ENCODE data around the gene KLK11.

Gene KLK11

DNA sequence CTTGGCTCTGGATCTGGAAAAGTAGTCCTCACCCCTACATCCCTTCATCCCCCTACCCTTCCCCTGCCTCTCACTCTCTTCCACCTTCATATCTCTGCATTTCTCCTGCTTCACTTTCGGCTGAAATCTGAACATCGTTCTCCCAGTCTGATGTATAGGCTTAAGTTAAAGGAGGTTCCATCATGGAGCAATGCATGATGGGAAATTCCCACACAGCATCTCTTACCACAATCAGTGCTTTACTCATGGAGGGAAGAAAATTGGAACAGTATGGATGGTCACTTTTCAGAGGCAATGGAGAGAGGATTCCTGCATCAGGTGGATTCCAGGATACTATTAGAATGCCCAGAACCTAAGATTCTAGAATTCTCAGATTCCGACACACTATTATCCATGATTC lies 18.9 kb downstream of the KLK11 start:
- Histone ChIP-seq H3K9me3 (ENCODE audit: insufficient read depth, low read length, severe bottlenecking) (no peaks in the 10 kb centered on the region), H3K4me2 (ENCODE audit: insufficient read depth, low read length) (no peak overlapping the region), H2AFZ (ENCODE audit: low read depth, low read length) (no peak overlapping the region), H3K4me3 (ENCODE audit: low read depth in 1 of 2, low read length in 2 of 2) (no peak overlapping the region), H3K27ac (ENCODE audit: low read length) (no peak overlapping the region), H3K4me1 (ENCODE audit: insufficient read depth, low read length) (no peaks in the 10 kb centered on the region), H3K27me3 (ENCODE audit: insufficient read depth, low read length, poor library complexity) (no peaks in the 10 kb centered on the region), H3K79me2 (ENCODE audit: insufficient read depth, low read length) (no peaks in the 10 kb centered on the region), H4K20me1 (ENCODE audit: insufficient read depth, low read length) (no peaks in the 10 kb centered on the region), H3K9ac (ENCODE audit: low read depth, low read length) (no peak overlapping the region), H3K36me3 (ENCODE audit: insufficient read depth, low read length) (no peaks in the 10 kb centered on the region)
- no peak for DNase-seq
- ATAC-seq (ENCODE audit: insufficient read depth, low read depth) = no peak
- TF ChIP-seq EZH2 (IDR thresholded peaks at IDR 0.05; ENCODE audit: borderline replicate concordance, low read depth, low read length, severe bottlenecking) = no peak
- TF ChIP-seq, protein P1, sequence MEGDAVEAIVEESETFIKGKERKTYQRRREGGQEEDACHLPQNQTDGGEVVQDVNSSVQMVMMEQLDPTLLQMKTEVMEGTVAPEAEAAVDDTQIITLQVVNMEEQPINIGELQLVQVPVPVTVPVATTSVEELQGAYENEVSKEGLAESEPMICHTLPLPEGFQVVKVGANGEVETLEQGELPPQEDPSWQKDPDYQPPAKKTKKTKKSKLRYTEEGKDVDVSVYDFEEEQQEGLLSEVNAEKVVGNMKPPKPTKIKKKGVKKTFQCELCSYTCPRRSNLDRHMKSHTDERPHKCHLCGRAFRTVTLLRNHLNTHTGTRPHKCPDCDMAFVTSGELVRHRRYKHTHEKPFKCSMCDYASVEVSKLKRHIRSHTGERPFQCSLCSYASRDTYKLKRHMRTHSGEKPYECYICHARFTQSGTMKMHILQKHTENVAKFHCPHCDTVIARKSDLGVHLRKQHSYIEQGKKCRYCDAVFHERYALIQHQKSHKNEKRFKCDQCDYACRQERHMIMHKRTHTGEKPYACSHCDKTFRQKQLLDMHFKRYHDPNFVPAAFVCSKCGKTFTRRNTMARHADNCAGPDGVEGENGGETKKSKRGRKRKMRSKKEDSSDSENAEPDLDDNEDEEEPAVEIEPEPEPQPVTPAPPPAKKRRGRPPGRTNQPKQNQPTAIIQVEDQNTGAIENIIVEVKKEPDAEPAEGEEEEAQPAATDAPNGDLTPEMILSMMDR (IDR thresholded peaks at IDR 0.05; ENCODE audit: borderline replicate concordance, extremely low read depth, low read length, poor library complexity, severe bottlenecking) = no peak

GRCh38 chr19:51006406-51006805 lies 20.0 kb downstream of the KLK11 start:
- DNase-seq (no peak), ATAC-seq (ENCODE audit: insufficient read depth, low read depth) (no peak)
- Histone ChIP-seq H2AFZ (ENCODE audit: low read depth, low read length) (no peak overlapping the region), H3K27ac (ENCODE audit: low read length) (no peak overlapping the region), H3K9me3 (ENCODE audit: insufficient read depth, low read length, severe bottlenecking) (no peaks in the 10 kb centered on the region), H3K36me3 (ENCODE audit: insufficient read depth, low read length) (no peaks in the 10 kb centered on the region), H3K4me1 (ENCODE audit: insufficient read depth, low read length) (no peaks in the 10 kb centered on the region), H4K20me1 (ENCODE audit: insufficient read depth, low read length) (no peaks in the 10 kb centered on the region), H3K27me3 (ENCODE audit: insufficient read depth, low read length, poor library complexity) (no peaks in the 10 kb centered on the region), H3K4me2 (ENCODE audit: insufficient read depth, low read length) (no peak overlapping the region), H3K79me2 (ENCODE audit: insufficient read depth, low read length) (no peaks in the 10 kb centered on the region), H3K4me3 (ENCODE audit: low read depth in 1 of 2, low read length in 2 of 2) (no peak overlapping the region), H3K9ac (ENCODE audit: low read depth, low read length) (no peak overlapping the region)
- TF ChIP-seq, protein P1 (IDR thresholded peaks at IDR 0.05; ENCODE audit: borderline replicate concordance, extremely low read depth, low read length, poor library complexity, severe bottlenecking) = no peak
- TF ChIP-seq EZH2 (IDR thresholded peaks at IDR 0.05; ENCODE audit: borderline replicate concordance, low read depth, low read length, severe bottlenecking) = no peak

DNA sequence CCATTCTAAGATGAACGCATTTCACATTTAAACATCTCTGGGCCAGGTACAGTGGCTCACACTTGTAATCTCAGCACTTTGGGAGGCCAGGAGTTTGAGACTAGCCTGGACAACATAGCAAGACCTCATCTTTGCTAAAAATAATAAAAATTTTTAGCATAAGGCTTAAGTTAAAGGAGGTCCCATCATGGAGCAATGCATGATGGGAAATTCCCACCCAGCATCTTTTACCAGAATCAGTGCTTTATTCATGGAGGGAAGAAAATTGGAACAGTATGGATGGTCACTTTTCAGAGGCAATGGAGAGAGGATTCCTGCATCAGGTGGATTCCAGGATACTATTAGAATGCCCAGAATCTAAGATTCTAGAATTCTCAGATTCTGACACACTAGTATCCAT lies 21.2 kb downstream of the KLK11 start:
- H3K9ac ChIP-seq (ENCODE audit: low read depth, low read length) = no peak overlapping the region
- H2AFZ ChIP-seq (ENCODE audit: low read depth, low read length) = no peak overlapping the region
- DNase-seq = no peak
- no peaks in the 10 kb centered on the region for H3K4me1 ChIP-seq (ENCODE audit: insufficient read depth, low read length)
- H3K27ac ChIP-seq (ENCODE audit: low read length) = no peak overlapping the region
- TF ChIP-seq, protein P1 (IDR thresholded peaks at IDR 0.05; ENCODE audit: borderline replicate concordance, extremely low read depth, low read length, poor library complexity, severe bottlenecking) = no peak
- TF ChIP-seq EZH2 (IDR thresholded peaks at IDR 0.05; ENCODE audit: borderline replicate concordance, low read depth, low read length, severe bottlenecking) = no peak
- H3K4me2 ChIP-seq (ENCODE audit: insufficient read depth, low read length) = no peak overlapping the region
- H3K4me3 ChIP-seq (ENCODE audit: low read depth in 1 of 2, low read length in 2 of 2) = no peak overlapping the region
- no peaks in the 10 kb centered on the region for H3K36me3 ChIP-seq (ENCODE audit: insufficient read depth, low read length)
- H4K20me1 ChIP-seq (ENCODE audit: insufficient read depth, low read length) = no peaks in the 10 kb centered on the region
- H3K79me2 ChIP-seq (ENCODE audit: insufficient read depth, low read length) = no peaks in the 10 kb centered on the region
- H3K27me3 ChIP-seq (ENCODE audit: insufficient read depth, low read length, poor library complexity) = no peaks in the 10 kb centered on the region
- no peak for ATAC-seq (ENCODE audit: insufficient read depth, low read depth)
- H3K9me3 ChIP-seq (ENCODE audit: insufficient read depth, low read length, severe bottlenecking) = no peaks in the 10 kb centered on the region

DNA sequence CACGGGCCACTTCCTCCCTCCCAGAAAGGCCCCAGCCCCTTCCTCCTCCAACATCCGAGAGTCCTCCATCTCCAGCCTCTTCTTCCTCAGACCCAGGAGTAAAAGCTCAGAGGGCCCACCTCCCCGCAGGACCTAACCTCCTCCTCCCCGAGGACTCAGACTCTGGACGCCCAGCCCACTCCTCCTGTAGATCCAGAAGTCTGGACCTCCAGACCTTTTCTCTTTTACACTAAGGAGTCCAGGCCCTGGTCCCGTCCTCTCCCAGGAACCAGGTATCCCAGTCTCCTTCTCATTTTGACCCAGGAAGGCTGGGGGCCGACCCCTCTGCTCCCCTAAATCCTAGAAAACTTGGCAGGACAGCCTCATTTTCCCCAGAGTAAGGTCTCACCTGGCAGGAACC lies 23.1 kb downstream of the KLK11 start:
- H3K4me3 ChIP-seq (ENCODE audit: low read depth in 1 of 2, low read length in 2 of 2) = no peak overlapping the region
- H3K27ac ChIP-seq (ENCODE audit: low read length) = no peak overlapping the region
- H3K4me1 ChIP-seq (ENCODE audit: insufficient read depth, low read length) = no peaks in the 10 kb centered on the region
- no peaks in the 10 kb centered on the region for H3K9me3 ChIP-seq (ENCODE audit: insufficient read depth, low read length, severe bottlenecking)
- no peak overlapping the region for H3K4me2 ChIP-seq (ENCODE audit: insufficient read depth, low read length)
- DNase-seq = no peak
- H3K27me3 ChIP-seq (ENCODE audit: insufficient read depth, low read length, poor library complexity) = no peaks in the 10 kb centered on the region
- TF ChIP-seq, protein P1 (IDR thresholded peaks at IDR 0.05; ENCODE audit: borderline replicate concordance, extremely low read depth, low read length, poor library complexity, severe bottlenecking) = no peak
- TF ChIP-seq EZH2 (IDR thresholded peaks at IDR 0.05; ENCODE audit: borderline replicate concordance, low read depth, low read length, severe bottlenecking) = no peak
- 0 out of 2 replicates have a peak, but pooled peaks cover 2% of the 10 kb centered on the region for H4K20me1 ChIP-seq (ENCODE audit: insufficient read depth, low read length)
- no peaks in the 10 kb centered on the region for H3K36me3 ChIP-seq (ENCODE audit: insufficient read depth, low read length)
- ATAC-seq (ENCODE audit: insufficient read depth, low read depth) = no peak
- no peak overlapping the region for H2AFZ ChIP-seq (ENCODE audit: low read depth, low read length)
- H3K79me2 ChIP-seq (ENCODE audit: insufficient read depth, low read length) = no peaks in the 10 kb centered on the region
- H3K9ac ChIP-seq (ENCODE audit: low read depth, low read length) = no peak overlapping the region
